Activated CD4-positive, alpha-beta T cell treated with anti-CD3 and anti-CD28 coated beads, Interleukin-2, amount 50 U/mL, for 1 hour (primary cell): ENCODE data around the gene MYMX.
A peak's percentile ranks its signal among the peaks of the same experiment; 100 is the strongest.

Experiments
- DNase-seq: peaks from one replicate; pipeline ENCODE4 v3.0.0-alpha.2; 2020

Gene MYMX

DNA sequence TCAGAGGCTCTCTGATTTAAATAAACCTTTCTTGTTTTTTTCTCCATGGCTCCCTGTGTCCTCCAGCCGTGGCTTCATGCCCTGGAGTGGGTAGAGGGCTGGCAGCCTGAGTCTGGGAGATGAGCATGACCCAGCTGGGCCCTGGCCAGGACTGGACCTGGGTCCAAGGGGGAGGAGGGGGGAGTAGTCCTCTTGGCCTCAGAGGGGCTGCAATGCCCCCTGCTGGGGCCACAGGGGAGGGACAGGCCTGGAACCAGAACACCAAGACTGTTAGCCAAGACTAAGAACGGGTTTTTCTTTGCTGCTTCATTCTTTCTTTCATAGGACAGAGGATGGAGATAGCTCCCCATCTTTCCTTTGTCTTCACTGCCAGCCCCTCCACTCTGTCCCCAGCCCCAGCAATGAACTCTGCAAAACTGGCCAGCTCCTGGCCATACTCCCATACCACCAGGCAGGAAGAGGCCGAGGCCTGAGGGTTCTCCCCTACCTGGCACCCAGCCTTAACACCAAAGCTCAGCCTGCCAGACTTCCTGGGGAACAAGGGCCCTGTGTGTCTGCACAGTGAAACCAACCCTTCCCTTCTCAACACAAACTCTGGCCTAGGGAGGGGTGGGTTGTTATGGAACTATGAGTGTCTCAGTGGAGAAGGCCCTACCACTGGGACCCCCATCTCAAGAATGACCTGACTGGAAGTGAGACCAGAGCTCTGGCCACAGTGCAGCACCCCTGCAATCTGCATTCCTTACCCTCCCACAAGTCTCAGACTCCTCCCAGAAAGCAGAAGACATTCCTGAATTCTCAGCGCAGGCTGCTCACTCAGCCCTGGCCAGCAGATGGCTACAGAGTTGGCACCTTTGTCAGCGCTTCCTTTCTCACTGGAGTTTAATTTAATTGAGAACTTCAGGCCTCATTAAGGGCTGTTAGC is 17.6 kb downstream of the MYMX start:
- no peak for DNase-seq

DNA sequence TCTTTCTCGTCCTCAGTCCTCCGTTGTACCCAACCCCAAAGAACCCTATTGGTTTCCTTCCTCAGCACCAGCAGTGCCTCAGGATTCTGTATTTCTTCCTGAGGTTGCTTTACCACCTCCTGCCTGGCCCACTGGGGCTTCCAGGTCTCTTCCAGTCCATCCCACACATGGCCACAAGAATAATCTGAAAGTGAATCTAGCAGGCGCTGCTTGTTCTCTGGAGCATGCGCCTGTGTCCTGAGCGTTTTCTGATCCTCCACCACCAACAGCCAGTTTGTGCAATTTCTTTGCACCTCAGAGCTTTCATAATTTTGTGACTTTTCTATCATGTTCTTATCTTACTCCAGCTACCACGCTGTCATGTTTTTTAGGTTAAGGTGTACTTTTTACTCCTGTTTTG is 18.5 kb downstream of the MYMX start:
- DNase-seq: no peak

DNA sequence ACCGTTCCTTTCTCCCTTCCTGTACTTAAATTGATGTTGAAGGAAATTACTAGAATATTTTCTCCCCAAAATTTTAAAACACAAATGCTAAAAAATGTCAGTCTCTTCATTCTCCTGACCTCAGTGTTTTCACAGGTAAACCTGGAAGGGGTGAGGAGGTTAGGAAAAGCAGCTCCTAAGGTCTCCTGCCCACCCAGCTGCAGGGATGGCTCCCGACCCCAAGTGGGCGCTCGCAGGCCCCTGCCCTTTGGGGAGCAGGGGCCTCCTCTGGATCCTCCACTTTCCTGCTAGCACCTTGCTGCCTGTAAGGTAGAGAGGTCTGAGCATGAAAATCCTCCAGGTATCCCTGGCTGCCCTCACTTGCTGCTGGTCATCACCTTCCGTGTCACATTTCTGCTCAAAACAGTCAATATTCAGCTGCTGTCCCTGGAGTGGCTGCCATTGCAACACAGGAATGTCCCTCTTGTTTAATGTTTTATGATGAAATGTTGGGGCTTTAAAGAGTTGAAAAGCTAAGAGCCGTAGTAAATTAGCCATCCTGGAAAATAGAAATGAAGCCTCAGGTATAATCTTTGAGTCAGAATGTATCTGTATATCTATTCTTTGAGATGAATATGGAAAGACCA is 19.3 kb downstream of the MYMX start:
- no peak for DNase-seq

DNA sequence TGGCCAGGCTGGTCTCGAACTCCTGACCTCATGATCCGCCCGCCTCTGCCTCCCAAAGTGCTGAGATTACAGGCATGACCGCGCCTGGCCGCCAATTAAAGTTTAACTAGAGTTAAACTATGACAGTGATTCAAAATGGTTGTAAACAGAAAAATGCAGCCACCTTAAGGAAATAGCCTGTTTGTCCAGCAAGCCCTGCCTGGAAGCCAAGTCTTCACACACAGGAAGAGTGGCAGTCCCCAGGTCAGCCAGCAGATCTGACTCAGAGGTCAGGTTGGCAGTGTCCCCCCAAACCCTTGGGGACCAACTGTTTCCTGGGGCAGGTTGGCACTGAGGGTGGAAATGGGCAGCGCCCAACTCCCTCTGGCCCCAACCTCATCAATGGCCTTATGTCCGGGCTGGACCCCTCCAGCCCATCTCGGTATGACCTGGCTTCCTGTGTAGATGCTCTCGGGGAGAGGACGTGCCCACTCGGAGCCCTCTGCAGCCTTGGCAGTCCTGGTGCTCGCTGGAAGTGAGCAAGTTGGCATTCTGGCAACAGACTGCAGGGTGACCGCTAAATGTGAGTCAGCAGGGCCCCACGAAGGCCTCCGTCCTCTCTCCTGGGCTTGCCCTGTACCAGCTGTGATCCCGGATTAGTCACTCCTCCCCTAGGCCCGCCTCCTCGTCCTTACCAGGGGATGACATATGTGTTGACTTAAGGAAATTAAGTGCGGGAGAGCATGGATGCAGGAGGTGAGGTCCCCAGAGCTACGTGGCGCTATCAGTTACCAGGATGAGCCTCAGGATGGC is 20.5 kb downstream of the MYMX start:
- peak; percentile 48 for DNase-seq

DNA sequence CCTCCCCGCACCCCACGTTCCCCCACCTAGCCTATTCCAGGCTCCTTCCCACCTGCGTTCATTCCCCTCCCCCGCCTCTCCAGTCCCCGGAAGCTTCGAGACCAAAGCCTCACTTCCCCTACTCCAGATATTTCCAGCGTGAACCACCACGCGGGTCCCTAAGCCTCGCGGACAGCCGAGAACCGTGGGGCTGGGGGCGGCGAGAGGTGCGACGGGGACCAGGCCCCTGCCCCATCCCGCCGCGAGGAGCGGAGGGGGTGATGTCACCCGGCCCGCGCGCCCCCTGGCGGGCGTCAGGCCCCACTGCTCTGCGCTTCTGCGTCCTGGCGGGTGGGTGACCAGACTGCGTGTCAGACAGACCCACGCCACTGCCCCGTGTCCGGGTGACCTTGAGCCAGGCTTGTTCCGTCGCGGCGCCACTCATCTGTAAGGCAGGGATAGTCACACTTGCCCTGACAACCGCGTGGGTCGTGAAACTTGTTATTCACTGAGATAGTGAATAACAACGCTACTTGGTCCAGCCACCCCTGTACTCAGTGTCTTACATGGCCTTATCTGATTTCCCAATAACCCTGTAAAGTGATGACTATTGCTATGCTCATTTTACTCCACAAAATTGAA is 21.2 kb downstream of the MYMX start:
- DNase-seq: peak; percentile 75

DNA sequence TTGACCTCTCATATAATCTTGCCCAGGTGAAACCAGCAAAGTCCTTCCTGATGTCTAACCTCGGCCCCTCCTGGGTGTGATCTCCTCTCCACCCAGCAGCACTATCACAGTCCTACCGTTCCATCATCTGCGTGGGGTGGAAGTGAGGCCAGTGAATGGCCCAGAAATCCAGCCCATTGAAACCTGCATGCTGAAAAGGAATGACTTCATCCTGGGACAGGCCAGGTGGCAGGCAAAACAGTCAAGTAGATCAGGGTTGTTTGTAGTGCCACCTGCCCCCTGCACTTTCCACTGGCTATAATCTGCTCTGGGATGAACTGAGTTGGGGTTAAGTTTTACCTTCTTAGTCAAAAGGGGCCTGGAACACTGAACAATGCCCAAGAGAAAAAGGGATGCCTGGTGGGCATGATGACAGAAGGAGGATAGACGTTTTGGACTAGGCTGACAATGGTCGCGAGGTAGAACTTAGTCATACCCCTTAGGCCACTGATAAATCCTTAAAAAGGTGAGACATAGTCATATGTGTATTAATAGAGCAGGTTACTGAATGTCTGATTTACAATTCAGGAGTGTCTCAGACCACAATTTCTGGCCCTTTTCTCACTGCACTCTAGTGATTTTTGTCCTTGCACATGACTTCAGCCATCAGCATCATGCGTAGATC is 22.1 kb downstream of the MYMX start:
- DNase-seq: no peak

DNA sequence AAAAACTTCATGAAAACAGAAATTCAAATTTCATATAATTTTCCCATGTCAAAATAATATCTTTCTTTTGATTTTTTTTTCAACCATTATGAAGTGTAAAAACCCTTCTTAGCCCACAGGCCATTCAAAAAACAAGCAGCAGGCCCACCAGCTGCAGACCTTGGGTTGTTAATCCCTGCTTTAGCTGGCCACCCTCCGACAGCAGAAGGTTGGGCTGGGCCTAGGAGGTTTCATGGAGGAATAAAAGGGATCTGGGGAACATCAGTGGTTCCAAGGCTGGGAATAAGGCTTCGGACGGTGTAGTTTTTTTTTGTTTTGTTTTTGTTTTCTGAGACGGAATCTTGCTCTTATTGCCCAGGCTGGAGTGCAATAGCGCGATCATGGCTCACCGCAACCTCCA is 26.6 kb downstream of the MYMX start:
- no peak for DNase-seq

DNA sequence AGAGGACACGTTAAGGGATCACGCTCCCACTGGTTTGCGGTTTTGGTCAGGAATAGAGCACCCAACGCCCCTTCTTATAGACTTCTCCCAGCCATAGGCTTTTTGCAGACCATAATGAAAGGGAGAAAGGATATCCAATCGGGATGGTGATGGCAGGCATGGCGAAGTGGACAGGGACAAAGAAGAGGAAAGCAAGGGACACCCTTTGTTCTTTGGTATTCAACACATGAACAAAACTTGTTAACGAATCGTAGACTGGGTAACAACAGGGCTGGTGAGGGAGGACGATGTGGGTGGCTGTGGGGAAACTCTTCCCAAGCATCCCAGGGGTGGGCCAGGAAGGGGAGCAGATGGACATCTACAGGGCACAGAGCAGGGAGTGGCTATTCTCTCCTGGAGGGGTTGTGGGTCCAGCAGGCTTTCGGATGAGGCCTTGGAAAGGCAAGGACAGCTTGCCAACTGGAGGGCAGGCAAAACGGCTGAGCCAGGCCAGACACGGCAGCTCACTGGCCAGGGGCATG is 28.7 kb downstream of the MYMX start:
- no peak for DNase-seq

DNA sequence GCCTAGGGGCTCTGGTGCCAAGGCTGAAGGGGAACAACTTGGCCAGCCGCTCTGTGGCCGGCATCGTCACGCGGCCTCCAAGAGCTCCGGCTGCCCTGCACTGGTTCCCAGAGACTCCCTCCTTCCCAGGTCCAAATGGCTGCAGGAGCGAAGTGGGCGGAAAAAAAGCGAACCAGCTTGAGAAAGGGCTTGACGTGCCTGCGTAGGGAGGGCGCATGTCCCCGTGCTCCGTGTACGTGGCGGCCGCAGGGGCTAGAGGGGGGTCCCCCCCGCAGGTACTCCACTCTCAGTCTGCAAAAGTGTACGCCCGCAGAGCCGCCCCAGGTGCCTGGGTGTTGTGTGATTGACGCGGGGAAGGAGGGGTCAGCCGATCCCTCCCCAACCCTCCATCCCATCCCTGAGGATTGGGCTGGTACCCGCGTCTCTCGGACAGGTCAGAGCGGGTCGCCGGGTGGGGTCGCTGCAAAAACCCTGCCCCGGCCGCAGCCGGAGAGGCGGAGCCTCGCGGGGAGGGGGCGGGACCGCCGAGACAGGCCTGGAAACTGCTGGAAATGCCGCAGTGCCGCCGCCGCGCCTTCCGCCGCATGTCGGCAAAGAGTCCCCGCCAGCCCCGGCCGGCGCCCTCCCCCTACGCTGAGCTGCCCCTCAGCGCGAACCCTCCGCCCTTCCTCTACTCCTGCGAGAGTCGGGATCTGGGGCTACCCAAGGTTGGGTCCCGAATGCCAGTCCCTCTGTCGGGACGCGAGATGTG is 29.4 kb downstream of the MYMX start:
- peak; percentile 76 for DNase-seq

DNA sequence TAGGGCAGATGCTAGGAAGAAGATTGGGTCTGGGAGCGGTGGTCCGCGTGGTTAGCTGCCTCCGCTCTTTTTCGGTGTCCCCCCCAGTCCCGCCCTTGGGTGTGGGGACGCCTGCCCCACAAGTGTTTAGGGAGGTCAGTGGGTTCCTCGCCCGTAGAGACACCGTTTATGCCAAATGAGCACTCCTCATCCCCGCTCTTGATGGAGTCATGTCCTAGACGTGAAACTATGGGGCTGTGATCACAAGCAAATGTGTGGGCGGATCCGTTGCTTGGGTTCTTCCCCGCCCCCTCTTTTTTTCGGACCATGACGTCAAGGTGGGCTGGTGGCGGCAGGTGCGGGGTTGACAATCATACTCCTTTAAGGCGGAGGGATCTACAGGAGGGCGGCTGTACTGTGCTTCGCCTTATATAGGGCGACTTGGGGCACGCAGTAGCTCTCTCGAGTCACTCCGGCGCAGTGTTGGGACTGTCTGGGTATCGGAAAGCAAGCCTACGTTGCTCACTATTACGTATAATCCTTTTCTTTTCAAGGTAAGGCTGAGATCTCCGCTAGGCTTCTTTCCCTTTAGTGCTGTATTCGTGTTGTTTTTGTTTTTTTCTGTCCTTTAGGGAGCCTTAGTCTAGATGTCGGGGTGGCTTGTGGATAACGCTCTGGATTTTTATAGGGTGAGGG is 30.1 kb downstream of the MYMX start, which contains the start of gene HSP90AB1:
Gene HSP90AB1 (plus strand): TSS at position 439 of the 675 bp plus-strand sequence. CDS start 1,529 bp downstream, outside the sequence.
- peak; percentile 94 for DNase-seq

DNA sequence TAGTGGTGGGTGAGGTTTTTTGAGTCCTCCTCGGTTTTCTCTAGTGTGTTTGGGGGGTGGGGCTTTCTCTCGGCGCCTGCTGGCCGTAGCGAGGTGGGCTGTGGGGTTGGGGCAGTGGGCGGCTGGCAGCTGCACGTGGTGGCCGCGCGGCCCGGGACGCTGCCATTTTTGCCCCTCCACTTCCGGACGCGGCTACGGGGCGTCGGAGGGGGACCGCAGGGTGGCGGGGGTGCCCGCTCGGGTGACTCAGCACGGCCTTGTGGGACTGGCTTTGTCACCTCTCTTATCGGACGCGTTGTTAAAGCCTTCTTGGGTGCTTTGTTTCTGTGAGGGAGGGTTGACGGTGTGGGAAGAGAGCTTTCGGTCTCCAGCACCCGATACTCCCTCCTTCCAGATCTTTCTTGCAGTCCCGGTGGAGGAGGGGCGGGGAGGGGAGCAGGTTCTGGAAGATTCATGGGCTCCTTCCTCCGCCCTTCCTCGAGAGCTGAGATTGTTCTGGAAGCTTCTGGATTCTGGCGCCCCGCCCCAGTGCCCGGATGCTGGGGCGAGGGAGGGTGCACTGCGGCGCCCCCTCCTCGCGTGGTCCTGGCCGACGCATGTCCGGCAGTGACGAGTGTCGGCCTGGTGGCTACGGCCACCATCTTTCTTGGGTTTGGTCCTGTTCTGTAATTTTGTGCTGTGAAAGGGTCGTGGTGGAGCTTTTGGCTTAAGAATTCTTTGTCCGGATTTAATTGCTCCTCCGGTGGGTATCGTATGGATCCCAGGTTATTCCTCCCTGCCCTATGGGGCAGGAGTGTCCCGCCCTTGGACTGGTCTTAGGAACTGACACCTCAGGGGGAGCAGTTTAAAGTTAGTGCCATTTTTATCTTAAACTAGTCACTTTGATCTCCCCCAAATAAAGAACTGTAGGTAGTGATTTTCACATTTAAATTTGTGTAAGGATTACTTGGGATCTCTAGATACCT is 30.9 kb downstream of the MYMX start:
- DNase-seq: peak; percentile 85

DNA sequence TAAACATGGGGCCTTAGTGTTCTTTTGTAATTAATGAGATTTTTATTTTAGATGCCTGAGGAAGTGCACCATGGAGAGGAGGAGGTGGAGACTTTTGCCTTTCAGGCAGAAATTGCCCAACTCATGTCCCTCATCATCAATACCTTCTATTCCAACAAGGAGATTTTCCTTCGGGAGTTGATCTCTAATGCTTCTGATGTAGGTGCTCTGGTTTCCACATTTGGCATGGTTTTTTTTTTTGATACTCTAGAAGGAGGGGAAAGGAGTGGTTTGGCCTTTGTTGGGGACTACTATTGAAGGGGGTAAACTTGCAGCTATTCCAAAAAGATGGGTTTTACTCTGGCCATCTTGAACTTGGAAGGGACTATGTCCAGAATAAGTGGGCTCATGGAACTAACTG is 31.9 kb downstream of the MYMX start:
- no peak for DNase-seq

DNA sequence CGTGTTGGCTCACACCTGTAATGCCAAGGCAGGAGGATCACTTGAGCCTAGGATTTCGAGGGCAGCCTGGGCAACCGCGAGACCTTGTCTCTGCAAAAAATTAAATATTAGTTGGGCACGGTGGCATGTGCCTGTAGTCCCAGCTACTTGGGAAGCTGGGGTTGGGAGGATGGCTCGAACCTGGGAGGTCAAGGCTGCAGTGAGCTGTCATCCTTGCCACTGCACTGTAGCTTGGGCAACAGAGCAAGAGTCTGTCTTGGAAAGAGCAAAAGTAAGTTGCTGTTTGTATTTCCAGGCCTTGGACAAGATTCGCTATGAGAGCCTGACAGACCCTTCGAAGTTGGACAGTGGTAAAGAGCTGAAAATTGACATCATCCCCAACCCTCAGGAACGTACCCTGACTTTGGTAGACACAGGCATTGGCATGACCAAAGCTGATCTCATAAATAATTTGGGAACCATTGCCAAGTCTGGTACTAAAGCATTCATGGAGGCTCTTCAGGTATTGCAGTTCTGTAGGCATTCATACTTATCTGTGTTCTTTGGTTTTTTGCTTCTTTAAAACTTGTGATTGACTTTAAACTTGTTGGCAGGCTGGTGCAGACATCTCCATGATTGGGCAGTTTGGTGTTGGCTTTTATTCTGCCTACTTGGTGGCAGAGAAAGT is 32.5 kb downstream of the MYMX start:
- no peak for DNase-seq

DNA sequence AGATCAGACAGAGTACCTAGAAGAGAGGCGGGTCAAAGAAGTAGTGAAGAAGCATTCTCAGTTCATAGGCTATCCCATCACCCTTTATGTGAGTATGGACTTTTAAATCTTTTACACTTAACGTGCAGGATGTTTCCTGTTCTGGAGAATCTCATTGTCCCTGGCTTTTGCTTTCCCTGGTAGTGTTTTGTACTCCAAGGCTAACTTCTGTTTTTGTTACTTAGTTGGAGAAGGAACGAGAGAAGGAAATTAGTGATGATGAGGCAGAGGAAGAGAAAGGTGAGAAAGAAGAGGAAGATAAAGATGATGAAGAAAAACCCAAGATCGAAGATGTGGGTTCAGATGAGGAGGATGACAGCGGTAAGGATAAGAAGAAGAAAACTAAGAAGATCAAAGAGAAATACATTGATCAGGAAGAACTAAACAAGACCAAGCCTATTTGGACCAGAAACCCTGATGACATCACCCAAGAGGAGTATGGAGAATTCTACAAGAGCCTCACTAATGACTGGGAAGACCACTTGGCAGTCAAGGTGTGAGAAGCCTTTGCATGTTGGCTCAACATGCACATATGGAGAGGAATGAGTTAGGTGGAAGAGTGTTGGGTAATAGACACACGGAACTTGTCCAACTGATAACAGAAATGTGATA is 33.5 kb downstream of the MYMX start:
- DNase-seq: no peak

DNA sequence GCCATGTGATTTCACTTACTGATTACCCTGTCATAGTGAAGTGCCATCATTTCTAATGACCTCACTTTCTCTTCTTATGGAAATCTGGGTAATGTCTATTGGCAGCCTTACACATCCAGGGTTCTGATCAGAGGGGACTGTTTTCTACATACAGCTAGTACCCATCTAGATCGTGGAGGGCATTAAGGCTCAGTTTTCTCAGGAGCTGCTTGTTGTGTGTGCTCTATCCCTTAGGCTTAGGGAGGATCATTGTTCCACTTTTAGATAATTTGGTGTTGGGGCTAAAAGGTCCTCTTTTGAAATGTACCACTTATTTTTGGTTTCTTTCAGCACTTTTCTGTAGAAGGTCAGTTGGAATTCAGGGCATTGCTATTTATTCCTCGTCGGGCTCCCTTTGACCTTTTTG is 34.0 kb downstream of the MYMX start:
- DNase-seq: no peak

DNA sequence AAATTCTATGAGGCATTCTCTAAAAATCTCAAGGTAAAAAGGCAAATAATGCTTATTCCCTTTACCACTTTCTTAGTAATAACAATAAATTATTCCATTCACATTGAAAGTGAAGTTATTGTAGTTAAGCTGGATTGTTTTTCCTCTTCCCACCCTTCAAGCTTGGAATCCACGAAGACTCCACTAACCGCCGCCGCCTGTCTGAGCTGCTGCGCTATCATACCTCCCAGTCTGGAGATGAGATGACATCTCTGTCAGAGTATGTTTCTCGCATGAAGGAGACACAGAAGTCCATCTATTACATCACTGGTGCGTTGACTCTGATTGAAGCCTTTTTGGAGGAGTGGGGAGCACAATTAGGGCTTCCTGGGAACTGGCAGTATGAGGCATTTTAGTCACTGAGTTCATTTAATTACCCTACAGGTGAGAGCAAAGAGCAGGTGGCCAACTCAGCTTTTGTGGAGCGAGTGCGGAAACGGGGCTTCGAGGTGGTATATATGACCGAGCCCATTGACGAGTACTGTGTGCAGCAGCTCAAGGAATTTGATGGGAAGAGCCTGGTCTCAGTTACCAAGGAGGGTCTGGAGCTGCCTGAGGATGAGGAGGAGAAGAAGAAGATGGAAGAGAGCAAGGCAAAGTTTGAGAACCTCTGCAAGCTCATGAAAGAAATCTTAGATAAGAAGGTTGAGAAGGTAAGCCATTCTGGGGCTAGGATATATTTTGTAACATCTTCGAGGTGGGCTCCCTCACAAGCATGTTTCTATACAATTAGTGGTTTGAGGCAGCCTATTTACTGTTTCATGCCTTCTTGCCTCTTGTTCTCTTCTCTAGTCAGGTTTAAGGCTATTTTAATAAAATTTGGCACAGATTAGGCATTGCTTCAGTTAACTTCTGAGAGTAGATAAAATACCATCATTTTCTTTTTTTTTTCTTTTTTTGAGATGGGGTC is 35.1 kb downstream of the MYMX start:
- no peak for DNase-seq
